GM12801 (cell line): ENCODE results near the gene C1orf141.

Experiments
- TF ChIP-seq, protein P1 (sequence below): IDR thresholded peaks from one replicate; pipeline ENCODE4 v1.5.1; 2011; ENCODE audit warnings: control low read depth; ENCODE audit not compliant: insufficient read length; ENCODE audit errors: extremely low read depth

Gene C1orf141

DNA sequence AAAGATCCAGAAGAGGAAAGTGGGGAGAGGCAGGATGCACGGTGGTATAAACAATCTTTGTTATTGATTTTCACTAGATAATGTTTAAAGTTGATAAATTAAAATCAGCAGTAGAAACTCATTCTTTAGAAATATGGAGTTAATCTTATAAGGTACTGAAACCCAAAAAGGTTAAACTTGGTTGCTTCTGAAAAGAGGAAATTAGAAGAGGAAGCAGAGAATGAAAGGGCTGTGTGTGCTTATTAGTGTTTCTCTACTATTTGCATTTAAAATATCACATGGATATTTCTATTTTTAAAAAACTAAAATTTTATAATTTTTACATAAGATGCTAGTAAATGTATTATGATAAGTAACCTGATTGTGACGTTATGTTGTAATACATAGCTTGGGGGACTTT lies 24.4 kb downstream of the C1orf141 start:
- TF ChIP-seq, protein P1, sequence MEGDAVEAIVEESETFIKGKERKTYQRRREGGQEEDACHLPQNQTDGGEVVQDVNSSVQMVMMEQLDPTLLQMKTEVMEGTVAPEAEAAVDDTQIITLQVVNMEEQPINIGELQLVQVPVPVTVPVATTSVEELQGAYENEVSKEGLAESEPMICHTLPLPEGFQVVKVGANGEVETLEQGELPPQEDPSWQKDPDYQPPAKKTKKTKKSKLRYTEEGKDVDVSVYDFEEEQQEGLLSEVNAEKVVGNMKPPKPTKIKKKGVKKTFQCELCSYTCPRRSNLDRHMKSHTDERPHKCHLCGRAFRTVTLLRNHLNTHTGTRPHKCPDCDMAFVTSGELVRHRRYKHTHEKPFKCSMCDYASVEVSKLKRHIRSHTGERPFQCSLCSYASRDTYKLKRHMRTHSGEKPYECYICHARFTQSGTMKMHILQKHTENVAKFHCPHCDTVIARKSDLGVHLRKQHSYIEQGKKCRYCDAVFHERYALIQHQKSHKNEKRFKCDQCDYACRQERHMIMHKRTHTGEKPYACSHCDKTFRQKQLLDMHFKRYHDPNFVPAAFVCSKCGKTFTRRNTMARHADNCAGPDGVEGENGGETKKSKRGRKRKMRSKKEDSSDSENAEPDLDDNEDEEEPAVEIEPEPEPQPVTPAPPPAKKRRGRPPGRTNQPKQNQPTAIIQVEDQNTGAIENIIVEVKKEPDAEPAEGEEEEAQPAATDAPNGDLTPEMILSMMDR, result no peak

DNA sequence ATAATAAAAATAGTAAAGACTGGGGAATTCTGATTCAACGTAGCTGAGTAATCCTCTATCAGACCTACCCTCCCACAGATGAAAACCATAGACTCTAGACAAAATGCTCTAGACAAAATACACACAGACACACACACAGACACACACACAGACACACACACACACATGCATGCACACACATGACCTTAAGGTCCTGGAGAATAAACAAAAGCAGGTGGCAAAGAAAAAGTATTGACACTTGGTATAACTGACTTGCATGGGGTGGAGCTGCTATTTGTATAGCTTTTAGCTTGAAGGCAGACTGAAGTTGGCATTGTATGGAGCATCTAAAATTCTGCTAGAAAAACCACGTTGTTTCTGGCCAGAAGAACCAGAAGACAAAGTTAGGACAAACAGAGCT lies 29.3 kb downstream of the C1orf141 start:
- TF ChIP-seq, protein P1, result no peak

DNA sequence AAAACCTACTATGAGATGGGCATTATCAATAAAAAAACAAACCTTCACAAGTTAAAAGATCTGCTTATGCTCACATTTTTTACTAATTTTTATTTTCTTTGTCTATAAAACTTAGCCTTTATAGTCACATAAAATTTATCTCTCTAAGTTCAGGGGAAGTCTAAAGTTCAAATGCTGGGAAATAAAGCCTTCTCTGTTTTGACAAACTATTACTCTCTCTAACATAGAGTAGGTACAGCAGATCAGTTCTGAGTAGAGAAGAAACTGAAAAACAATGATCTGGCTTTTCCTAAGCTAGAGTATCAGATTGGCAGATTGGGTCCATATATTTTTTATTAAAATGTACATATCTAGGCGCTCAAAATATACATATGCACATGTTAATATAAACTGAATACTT lies 31.2 kb downstream of the C1orf141 start:
- TF ChIP-seq, protein P1, result no peak

DNA sequence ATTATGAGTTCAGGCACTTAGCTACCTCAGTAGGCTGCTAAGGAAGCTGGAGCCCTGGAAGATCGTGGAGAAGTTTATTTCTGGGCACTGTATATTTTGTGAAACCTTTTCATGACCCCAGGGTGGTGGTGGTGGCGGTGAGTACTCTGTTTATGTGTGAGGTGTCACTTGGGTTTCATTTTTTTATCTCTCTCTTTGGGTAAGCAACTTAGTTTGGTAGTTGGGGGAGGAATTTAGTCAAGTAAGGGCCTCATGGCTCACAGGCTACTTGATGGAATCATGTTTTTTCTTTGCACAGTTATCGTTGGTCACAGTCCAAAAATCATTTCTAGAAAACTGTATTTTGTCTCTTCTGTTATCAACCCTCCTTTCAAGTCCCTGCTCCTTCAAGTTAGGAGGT lies 33.9 kb downstream of the C1orf141 start:
- TF ChIP-seq, protein P1, result no peak

DNA sequence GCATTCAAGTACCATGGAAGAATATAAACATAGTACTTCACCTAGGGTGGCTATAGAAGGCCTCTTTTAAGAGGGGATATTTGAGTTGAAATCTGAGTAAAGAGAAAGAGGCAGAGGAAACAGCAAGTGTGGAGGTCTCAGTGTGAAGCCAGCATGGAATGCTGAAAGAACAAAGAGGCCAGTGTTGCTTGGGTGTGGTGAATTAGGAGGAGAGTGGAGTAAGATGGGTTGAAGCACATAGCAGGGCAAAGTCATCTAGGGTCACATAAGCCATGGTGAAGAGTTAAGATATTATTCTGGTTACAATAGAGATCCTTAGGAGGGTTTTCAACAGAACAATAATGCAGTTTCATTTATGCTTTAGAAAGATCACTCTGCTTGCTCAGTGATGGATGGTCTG lies 37.5 kb downstream of the C1orf141 start:
- TF ChIP-seq, protein P1, result no peak

DNA sequence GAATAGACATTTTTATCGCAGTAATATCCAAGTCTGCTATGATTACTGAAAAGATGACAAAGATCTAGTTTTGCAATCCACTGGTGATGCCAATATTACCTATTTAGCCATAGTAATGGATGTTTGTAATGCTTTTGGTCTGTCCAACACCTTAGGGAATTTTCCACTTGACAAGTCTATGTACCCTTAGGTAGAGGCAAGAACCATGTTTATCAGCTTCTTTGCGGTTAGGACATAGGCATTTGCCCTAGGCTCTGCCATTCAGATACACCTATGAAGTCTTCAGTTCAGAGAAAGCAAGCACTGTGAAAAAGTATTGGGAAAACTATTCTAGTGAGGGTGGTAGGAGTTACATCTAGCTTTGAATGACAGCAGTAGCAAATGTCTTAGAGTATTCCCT lies 40.6 kb downstream of the C1orf141 start:
- TF ChIP-seq, protein P1, result no peak

DNA sequence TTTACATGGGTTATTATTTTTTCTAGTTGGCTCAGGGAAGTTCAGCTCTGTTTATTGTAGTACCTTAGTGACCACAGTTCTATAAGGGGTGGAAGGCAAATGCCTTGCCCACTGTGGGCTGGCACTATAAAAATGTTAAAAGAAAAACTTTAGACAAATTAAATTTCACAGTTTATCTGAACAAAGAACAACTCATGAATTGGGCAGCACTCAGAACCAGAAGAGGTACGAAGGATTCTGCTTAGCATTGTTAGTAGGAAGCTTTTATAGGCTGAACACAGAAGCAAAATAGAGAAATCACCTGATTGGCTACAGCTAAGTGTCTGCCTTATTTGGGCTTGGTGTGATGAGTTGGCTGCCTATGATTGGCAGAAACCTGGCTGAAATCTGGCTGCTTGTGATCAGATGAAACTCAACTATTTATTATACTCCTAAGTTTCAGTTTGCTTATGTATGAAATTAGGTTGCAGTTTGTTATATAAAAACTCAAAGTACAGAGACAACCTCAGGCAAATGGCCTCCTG lies 45.0 kb downstream of the C1orf141 start:
- TF ChIP-seq, protein P1, result no peak

DNA sequence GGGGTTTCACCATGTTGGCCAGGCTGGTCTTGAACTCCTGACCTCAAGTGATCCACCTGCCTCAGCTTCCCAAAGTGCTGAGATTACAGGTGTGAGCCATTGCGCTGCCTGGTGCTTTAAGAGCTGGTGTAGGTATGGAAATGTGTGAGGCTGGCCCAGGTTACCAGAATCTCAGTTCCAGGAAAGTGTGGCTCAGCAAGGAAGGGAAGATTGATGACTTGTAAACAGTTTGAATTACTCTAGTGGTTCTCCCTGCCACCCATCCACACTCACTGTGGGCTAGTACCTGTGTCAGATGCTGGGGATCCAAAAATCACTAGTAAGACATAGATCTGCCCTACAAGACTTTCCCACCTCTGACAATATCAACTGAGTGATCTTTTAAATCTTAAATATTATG lies 46.3 kb downstream of the C1orf141 start:
- TF ChIP-seq, protein P1, result no peak
